ENCODE measurements around the gene IL3RA. TPM values are rescaled to one million over a fixed set of nuclear protein-coding genes. Genes with fewer than 3 reads are reported as not detected.

IL3RA gene
- total RNA-seq, 1 donor = 0.09 TPM

GRCh38 chrX:1385253-1386223 is 49.0 kb downstream of the IL3RA start:
- no peak overlapping the region for H3K4me3 ChIP-seq (ENCODE audit: low read depth, low read length)
- no peak for TF ChIP-seq CTCF (IDR thresholded peaks at IDR 0.05; ENCODE audit: insufficient read depth, low read length)
- no peak for DNase-seq (ENCODE audit: low read depth)

- no peak for TF ChIP-seq CTCF (IDR thresholded peaks at IDR 0.05; ENCODE audit: insufficient read depth, low read length)
- no peak overlapping the region for H3K4me3 ChIP-seq (ENCODE audit: low read depth, low read length)
- DNase-seq (ENCODE audit: low read depth) = no peak
Observed at GRCh38 chrX:1386338-1387127, 49.9 kb downstream of the IL3RA start.

GRCh38 chrX:1387141-1387776 is 50.7 kb downstream of the IL3RA start:
- no peak overlapping the region for H3K4me3 ChIP-seq (ENCODE audit: low read depth, low read length)
- DNase-seq (ENCODE audit: low read depth) = no peak
- TF ChIP-seq CTCF (IDR thresholded peaks at IDR 0.05; ENCODE audit: insufficient read depth, low read length) = no peak

GRCh38 chrX:1388651-1389050 is 52.1 kb downstream of the IL3RA start:
- no peak for DNase-seq (ENCODE audit: low read depth)
- no peak for TF ChIP-seq CTCF (IDR thresholded peaks at IDR 0.05; ENCODE audit: insufficient read depth, low read length)
- no peak overlapping the region for H3K4me3 ChIP-seq (ENCODE audit: low read depth, low read length)

GRCh38 chrX:1389181-1389992 is 52.8 kb downstream of the IL3RA start:
- H3K4me3 ChIP-seq (ENCODE audit: low read depth, low read length) = no peak overlapping the region
- TF ChIP-seq CTCF (IDR thresholded peaks at IDR 0.05; ENCODE audit: insufficient read depth, low read length) = no peak
- DNase-seq (ENCODE audit: low read depth) = no peak

- no peak overlapping the region for H3K4me3 ChIP-seq (ENCODE audit: low read depth, low read length)
- no peak for DNase-seq (ENCODE audit: low read depth)
- TF ChIP-seq CTCF (IDR thresholded peaks at IDR 0.05; ENCODE audit: insufficient read depth, low read length) = no peak
Observed at GRCh38 chrX:1389993-1390285, 53.4 kb downstream of the IL3RA start.
